Measurements from ENCODE around the gene PDE9A. TPM values are rescaled to one million over a fixed set of nuclear protein-coding genes. Genes with fewer than 3 reads are reported as not detected.

PDE9A gene
- total and polyA plus RNA-seq, 2 donors (not counting 3 experiments of a cell fraction or from before 2014, with no cell fraction given), result 0.28 to 2.2 TPM

- DNase-seq (ENCODE audit: low read depth, low spot score) (no peak), FAIRE-seq (no peak)
- dilution Hi-C loops (cut with MboI; ENCODE audit: extremely low pct_ligation_motif_present, low sequenced_read_pairs) (no loop called here), intact Hi-C loops (cut with micrococcal nuclease) (no loop called here)
- Histone ChIP-seq H3K9me3 (replicated peaks; ENCODE audit: control insufficient read depth, insufficient read depth, low read length) (no peaks in the 10 kb centered on the region), H3K9ac (replicated peaks; ENCODE audit: extremely low read depth, insufficient read depth, low read length) (no peak overlapping the region), H3K4me3 (replicated peaks in 1 of 3; ENCODE audit: insufficient read depth in 1 of 3, low read depth in 1 of 3, low read length in 3 of 3) (no peak overlapping the region), H3K27me3 (ENCODE audit: control insufficient read depth in 2 of 2, insufficient read depth in 2 of 2, low read length in 2 of 2) (no peaks in the 10 kb centered on the region), H4K20me1 (replicated peaks; ENCODE audit: control insufficient read depth, extremely low read depth, insufficient read depth, low read length) (no peaks in the 10 kb centered on the region), H3K27ac (ENCODE audit: insufficient read depth, low read depth, low read length) (no peak overlapping the region), H2AFZ (ENCODE audit: low read depth, low read length) (no peak overlapping the region), H3K79me2 (ENCODE audit: control insufficient read depth, insufficient read depth, low read length) (no peaks in the 10 kb centered on the region), H3K4me2 (ENCODE audit: insufficient read depth, low read length) (no peak overlapping the region), H3K36me3 (ENCODE audit: control insufficient read depth in 2 of 2, extremely low read depth in 1 of 2, insufficient read depth in 2 of 2, low read length in 2 of 2) (no peaks in the 10 kb centered on the region), H3K9me1 (replicated peaks; ENCODE audit: control insufficient read depth, extremely low read depth, insufficient read depth, low read length) (no peaks in the 10 kb centered on the region), H3K4me1 (ENCODE audit: control insufficient read depth, extremely low read depth, insufficient read depth, low read length) (no peaks in the 10 kb centered on the region)
- CTCF ChIA-PET, result no interaction called here
- TF ChIP-seq MYC (IDR thresholded peaks at IDR 0.05; ENCODE audit: low read depth, low read length) (no peak), POLR2A (IDR thresholded peaks at IDR 0.05; ENCODE audit: low read depth, low read length) (no peak), CTCF (IDR thresholded peaks at IDR 0.05; ENCODE audit: extremely low read depth in 1 of 2, insufficient read depth in 1 of 2, low read depth in 1 of 2, low read length in 2 of 2) (no peak), JUN (IDR thresholded peaks at IDR 0.05; ENCODE audit: borderline replicate concordance, insufficient read depth, insufficient read length, low read depth) (no peak), GATA2 (IDR thresholded peaks at IDR 0.05; ENCODE audit: insufficient read depth, insufficient read length, low read depth, low read length) (no peak), EZH2 (IDR thresholded peaks at IDR 0.05; ENCODE audit: borderline replicate concordance, low read depth, low read length, severe bottlenecking) (no peak), FOS (IDR thresholded peaks at IDR 0.05; ENCODE audit: borderline replicate concordance, insufficient read depth, low read length) (no peak), MAX (IDR thresholded peaks at IDR 0.05; ENCODE audit: insufficient read depth, insufficient read length) (no peak), POLR2AphosphoS5 (IDR thresholded peaks at IDR 0.05; ENCODE audit: insufficient read depth, low read depth, low read length) (no peak)
- POLR2A ChIA-PET, result no interaction called here
- no TSS peak for BruUV-seq (replicated peaks)
These were observed 51.4 kb downstream of the PDE9A start for GRCh38 chr21:42704861-42705260.
